Measurements from ENCODE around the gene PPIF.

PPIF gene

GRCh38 chr10:79377557-79378382 is 30.5 kb downstream of the PPIF start:
- no peak for TF ChIP-seq CTCF (IDR thresholded peaks at IDR 0.05; ENCODE audit: extremely low read depth, missing control alignments)

DNA sequence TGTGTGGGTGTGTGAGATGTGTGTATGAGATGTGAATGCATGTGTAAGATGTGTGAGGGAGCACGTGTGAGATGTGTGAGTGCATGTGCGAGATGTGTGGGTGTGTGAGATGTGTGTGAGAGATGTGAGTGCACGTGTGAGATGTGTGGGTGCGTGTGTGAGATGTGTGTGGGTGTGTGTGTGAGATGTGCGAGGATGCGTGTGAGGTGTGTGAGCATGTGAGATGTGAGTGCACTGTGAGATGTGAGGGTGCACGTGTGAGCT is 31.0 kb downstream of the PPIF start:
- DNase-seq (ENCODE audit: low spot score): no peak
- TF ChIP-seq CTCF (IDR thresholded peaks at IDR 0.05; ENCODE audit: extremely low read depth, missing control alignments): no peak

More at GRCh38 chr10:79377557-79378382, 30.5 kb downstream of the PPIF start:
- DNase-seq (ENCODE audit: low spot score): no peak

DNA sequence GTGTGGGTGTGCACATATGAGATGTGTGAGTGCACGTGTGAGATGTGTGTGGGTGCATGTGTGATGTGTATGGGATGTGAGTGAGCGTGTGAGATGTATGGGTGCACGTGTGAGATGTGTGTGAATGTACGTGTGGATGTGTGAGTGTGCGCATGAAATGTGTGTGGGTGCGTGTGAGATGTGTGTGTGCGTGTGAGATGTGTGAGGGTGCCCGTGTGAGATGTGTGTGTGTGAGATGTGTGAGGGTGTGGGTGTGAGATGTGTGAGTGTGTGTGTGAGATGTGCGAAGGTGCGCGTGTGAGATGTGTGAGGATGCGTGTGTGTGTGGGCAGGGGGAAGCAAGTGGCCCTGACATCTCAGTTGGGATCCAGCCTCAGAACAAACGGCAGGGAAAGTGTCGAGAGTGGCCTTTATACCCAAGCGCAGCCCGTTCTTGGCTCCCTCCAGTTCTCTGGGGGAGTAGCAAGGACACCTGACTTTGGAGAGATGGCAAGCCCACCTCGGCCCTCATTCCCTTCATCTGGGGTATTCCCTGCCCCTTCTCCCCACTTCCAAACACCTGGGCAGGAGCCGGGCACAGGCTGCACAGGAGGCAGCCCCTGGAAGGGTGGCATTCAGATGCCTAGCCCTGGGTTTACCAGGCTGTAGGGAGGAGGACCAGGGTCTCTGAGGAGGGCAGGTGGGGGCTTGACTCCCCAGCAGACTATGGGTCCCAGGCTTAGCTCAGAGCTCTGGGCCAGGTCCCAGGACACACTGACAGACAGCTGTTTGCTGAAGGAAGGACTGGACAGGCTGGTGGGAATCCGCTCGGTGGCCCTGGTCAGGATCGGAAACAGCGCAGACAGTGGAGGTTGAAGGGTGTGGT is 31.6 kb downstream of the PPIF start:
- DNase-seq (ENCODE audit: low spot score): peak; percentile 11
- TF ChIP-seq CTCF (IDR thresholded peaks at IDR 0.05; ENCODE audit: extremely low read depth, missing control alignments): no peak

GRCh38 chr10:79379512-79380124 is 32.3 kb downstream of the PPIF start:
- peak; percentile 11 for DNase-seq (ENCODE audit: low spot score)
- TF ChIP-seq CTCF (IDR thresholded peaks at IDR 0.05; ENCODE audit: extremely low read depth, missing control alignments): no peak

DNA sequence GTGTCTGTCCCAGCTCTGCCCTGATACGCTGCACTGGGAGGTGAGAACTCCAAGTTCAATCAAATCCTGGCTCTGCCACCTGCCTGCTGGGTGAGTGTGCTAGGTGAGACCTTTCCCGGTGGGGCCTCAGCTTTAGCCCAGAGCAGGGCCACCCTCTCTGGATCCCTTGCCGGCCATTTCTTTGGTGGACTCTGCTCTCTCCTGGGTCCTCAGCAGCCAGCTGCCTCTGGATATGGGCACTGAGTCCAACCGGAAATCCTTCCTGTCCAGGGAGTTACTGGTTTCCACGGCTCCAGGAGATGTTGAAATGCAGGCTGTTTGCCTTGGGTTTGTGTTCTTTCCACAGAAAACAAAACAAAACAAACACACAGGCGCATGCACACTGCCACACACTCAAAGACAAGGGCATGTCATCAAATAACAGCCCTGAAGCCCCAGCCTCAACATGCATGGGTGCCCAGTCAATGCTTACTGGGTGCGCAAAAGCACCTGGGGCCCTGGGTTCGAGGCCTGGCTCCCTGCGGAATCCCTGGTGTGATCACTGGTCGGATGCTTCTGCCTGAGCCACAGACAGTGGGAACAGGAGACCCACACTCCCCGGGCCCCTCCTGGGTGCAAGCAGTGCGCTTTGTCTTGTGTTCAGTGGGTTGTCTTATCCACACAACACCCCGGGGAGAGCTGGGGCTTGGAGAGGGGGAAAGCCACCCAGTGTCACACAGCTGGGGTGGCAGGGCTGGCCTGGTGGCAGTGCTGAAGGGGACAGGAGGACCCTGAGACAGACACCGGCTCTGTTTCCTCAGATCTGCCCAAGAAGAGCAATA is 33.1 kb downstream of the PPIF start:
- DNase-seq (ENCODE audit: low spot score): peak; percentile 6
- no peak for TF ChIP-seq CTCF (IDR thresholded peaks at IDR 0.05; ENCODE audit: extremely low read depth, missing control alignments)

DNA sequence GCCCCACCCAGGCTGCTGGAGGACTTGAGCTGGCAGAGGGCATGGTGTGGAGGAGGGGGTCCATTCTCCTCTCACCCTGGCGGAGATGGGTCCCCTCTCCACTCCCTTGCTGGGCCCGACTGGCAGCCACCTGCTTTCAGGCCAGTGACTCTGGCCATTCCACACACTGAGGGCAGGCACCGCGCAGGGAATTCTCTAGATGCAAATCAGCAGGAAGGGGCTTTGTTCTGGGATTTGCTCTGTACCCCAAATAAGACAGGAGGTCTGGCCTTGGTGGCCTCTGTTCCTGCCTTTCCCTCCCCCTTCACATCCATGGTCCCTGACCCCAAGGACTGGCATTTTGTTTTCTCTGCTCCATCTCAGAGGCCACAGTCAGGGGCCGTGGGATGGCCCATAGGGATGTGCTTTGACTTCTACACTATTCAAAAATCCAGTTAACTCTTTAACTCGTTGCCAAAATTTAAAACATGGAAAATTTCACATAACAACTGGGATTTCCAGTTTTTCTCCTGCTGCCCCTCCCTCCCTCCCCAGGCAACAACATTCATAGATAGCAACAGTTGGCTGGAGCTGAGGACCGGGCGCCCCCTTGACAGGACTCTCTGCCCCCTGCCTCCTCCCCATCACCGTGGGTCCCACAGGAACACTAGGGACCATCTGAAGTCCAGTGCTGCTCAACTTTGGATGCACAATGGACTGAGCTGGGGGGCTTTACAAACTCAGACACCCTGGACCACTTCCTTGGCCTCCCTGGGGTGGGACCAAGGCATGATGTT is 33.9 kb downstream of the PPIF start:
- TF ChIP-seq CTCF (IDR thresholded peaks at IDR 0.05; ENCODE audit: extremely low read depth, missing control alignments): no peak
- DNase-seq (ENCODE audit: low spot score): peak; percentile 4

Data from GM20000 (cell line).